Heart left ventricle (tissue), 16 donors: ENCODE results near the gene ANK2. TPM values are rescaled to one million over a fixed set of nuclear protein-coding genes. Genes with fewer than 3 reads are reported as not detected.

Experiments used
- ATAC-seq, 4 donors: fragments of 200-7000 bp; cut with Tn5 transposase; one replicate each; pipeline ENCODE4 v1.9.1; 2020 to 2022; ENCODE audit warnings: moderate library complexity in 4 of 4, mild to moderate bottlenecking in 3 of 4, moderate number of reproducible peaks in 1 of 4
- DNase-seq, 5 donors: peaks; one replicate each; pipeline ENCODE4 v3.0.0-alpha.2; 2020
- H3K27ac ChIP-seq, 12 donors: fragments of 200-600 bp; sonication (generic) in 4 of 12; one replicate each; pipeline versions ENCODE4 v1.5.0 to v1.8.0; 2016 to 2022; ENCODE audit warnings: mild to moderate bottlenecking in 2 of 12
- H3K27me3 ChIP-seq, 9 donors: fragments of 200-600 bp; sonication (generic) in 2 of 9; one replicate each; pipeline versions ENCODE4 v1.5.1 to v1.8.0; 2016 to 2022; ENCODE audit warnings: mild to moderate bottlenecking in 3 of 9
- H3K36me3 ChIP-seq, 9 donors: fragments of 200-600 bp; sonication (generic) in 2 of 9; one replicate each; pipeline versions ENCODE4 v1.5.0 to v1.8.0; 2018 to 2022; ENCODE audit warnings: mild to moderate bottlenecking in 2 of 9
- H3K4me1 ChIP-seq, 12 donors: fragments of 200-600 bp; sonication (generic) in 4 of 12; one replicate each; pipeline versions ENCODE4 v1.5.0 to v1.8.0; 2016 to 2022; ENCODE audit warnings: mild to moderate bottlenecking in 3 of 12
- H3K4me3 ChIP-seq, 12 donors: fragments of 200-600 bp; sonication (generic) in 4 of 12; one replicate each; pipeline versions ENCODE4 v1.5.0 to v1.8.0; 2017 to 2022; ENCODE audit warnings: mild to moderate bottlenecking in 9 of 12, moderate library complexity in 4 of 12
- H3K9me3 ChIP-seq, 12 donors: fragments of 200-600 bp; sonication (generic) in 4 of 12; one replicate each; pipeline versions ENCODE4 v1.5.0 to v1.8.0; 2016 to 2022; ENCODE audit warnings: mild to moderate bottlenecking in 1 of 12
- CTCF ChIP-seq, 12 donors: fragments of 200-600 bp; sonication (generic) in 4 of 12; IDR thresholded peaks; one replicate each; pipeline versions ENCODE4 v1.5.0 to v1.8.0; 2018 to 2022; ENCODE audit warnings: antibody characterized with exemption in 12 of 12, mild to moderate bottlenecking in 5 of 12
- POLR2A ChIP-seq, 2 donors: fragments of 450-650 bp; IDR thresholded peaks; one replicate each; pipeline ENCODE4 v1.6.1; 2017; ENCODE audit warnings: antibody characterized with exemption in 2 of 2, mild to moderate bottlenecking in 2 of 2, moderate library complexity in 2 of 2
- WGBS, 4 donors: extraction: QIAGEN DNeasy Blood & Tissue Kit in 2 of 4; methylation state at CpG; one replicate each; pipeline versions ENCODE4 v1.1.5 to v1.1.7; 2013 to 2018; 5-methylcytosine and 5-hydroxymethylcytosine counted together
- intact Hi-C, 10 donors: fragments of 100-400 bp; cut with DNase I; formaldehyde crosslinking; loops; one replicate each; pipeline versions ENCODE4 v1.11.1 to v1.14.2; 2022
- polyA plus RNA-seq, 2 donors: library from polyadenylated mRNA; stranded (reverse); fragments of 200-250 nt; gene quantifications; one replicate each; pipeline ENCODE4 v1.2.3, GENCODE V29; 2013
- total RNA-seq, 9 donors: library from RNA; depleted of rRNA in 2 of 9; stranded (reverse); fragments of >200 nt in 2 of 9; fragmentation: NEBNext Ultra II Directional in 3 of 9; extraction: Animal tissue kit (Norgen Biotek cat#: 25700) in 3 of 9; gene quantifications; one replicate each; pipeline versions ENCODE4 v1.1.0 to v1.2.4, GENCODE V29; 2016 to 2023
- donor health status: ischemic (EF 13 %, LVEDD 7.1; RV severe dilation, severe dysfunction).
- donor health status: healthy with polysubstance abuse.
- donor health status: DM: no; HTN: yes; CAD: no.
- donor health status: DM: no; HTN: no; CAD: no.
- donor health status: ischemic (EF 25% LVEDD 6.9; RV normal size, moderate dysfunction).
- donor health status: ischemic (EF 25% LVEDD 5.7; RV mildly dilated, moderate dysfunction).
- donor health status: healthy.
- donor health status: DM: yes; HTN: yes; CAD: no.
- donor health status: ischemic (EF 35%, LVEDD 5.7; RV mildly dilated, moderate dysfunction).
- donor health status: nonischemic (EF 11% LVEDD 7.7; RV severe dilation, severe dysfunction).
- donor health status: DM: yes; HTN: yes; CAD: no.
- donor health status: PGD.
- donor health status: ischemic (EF 29% LVEDD 5.4; RV normal size, mild dysfunction).
- donor health status: nonischemic (EF 23%, LVEDD 6.1; RV moderate dilation, normal function).

ANK2 gene
- total and polyA plus RNA-seq, 11 donors: 30.7 to 351 (median 267) TPM

DNA sequence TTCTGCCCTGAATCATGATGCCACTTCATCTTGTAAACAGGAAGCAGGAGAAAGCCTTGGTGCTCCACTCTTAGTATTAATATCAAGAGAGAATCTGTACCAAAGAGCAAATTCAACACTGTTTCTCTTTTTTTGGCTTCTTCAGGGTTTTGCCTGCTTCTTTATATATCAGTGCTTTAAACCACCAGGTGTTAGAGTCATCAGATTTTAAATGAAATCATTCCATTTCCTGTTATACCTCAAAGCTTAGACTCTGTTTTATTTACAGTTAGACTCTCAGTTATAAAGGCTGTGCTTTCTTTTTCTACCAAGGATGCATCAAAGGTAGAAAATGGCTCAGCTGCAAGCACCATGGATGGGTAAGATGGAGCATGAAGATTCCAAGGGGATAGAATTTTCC, 361.2 kb downstream of the ANK2 start:
- Histone ChIP-seq H3K27ac (peak overlapping the region in 1 of 12 donors; percentile 40), H3K36me3 (no peaks in the 10 kb centered on the region), H3K9me3 (no peaks in the 10 kb centered on the region), H3K4me1 (peaks cover 0 to 10% (median 0%) of the 10 kb centered on the region in 12 donors), H3K4me3 (no peak overlapping the region), H3K27me3 (no peaks in the 10 kb centered on the region)
- intact Hi-C loops: no loop called here
- no peak for TF ChIP-seq POLR2A (IDR thresholded peaks at IDR 0.05)
- TF ChIP-seq CTCF (IDR thresholded peaks at IDR 0.05): no peak
- ATAC-seq: no peak
- DNase-seq: no peak

DNA sequence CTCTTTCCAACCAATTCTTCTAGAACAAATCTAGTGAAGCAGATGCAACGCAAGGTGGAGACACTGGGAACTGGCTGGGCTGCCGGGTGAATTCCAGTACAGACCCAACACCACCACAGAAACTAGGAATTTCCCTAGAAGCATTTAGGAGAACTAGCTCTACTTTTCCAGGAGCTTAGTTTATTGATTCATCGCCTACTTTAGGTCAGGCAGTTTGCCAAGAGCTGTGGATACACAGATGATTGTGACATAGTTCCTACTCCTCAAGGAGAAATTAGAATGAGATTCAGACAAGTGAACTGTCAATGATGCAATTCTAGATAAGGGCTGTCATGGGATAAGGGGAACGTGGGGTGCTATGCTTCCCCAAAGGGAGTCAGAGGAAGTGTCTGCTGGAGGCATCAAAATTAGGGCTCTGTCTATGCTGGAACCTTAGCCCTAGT, 362.1 kb downstream of the ANK2 start:
- WGBS, 4 donors: 32 to 61% (median 50%) methylated on average over 4 of the region's 4 CpGs
- intact Hi-C loops: no loop called here
- Histone ChIP-seq H3K36me3 (no peaks in the 10 kb centered on the region), H3K27ac (peak overlapping the region in 1 of 12 donors; percentile 40), H3K27me3 (no peaks in the 10 kb centered on the region), H3K9me3 (peaks cover 0 to 8% (median 0%) of the 10 kb centered on the region in 12 donors), H3K4me1 (peaks cover 0 to 10% (median 0%) of the 10 kb centered on the region in 12 donors), H3K4me3 (no peak overlapping the region)
- ATAC-seq: peak in 3 of 4 donors; percentile 53 to 70 (median 55)
- peak in 3 of 5 donors; percentile 20 to 40 (median 23) for DNase-seq
- TF ChIP-seq CTCF (IDR thresholded peaks at IDR 0.05) (no peak), POLR2A (IDR thresholded peaks at IDR 0.05) (no peak)

DNA sequence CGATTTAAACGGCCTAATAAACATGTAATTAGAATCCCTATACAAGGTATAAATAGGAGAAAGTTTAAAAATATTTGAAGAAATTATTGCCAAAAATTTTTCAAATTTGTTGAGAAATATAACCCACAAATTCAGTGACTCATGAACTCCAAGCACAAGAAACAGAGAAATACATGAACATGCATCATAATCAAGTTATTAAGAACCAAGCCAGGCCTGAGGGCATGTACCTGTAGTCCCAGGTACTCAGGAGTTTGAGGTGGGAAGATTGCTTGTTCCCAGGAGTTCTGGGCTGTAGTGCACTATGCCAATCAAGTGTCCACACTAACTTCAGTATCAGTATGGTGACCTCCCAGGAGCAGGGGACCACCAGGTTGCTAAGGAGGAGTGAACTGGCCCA, 370.2 kb downstream of the ANK2 start:
- no peak overlapping the region for H3K27ac ChIP-seq
- H3K4me3 ChIP-seq: no peak overlapping the region
- WGBS, 4 donors: 90 to 97% (median 94%) methylated on average over 2 of the region's 2 CpGs
- peaks cover 0 to 36% (median 12%) of the 10 kb centered on the region in 12 donors for H3K9me3 ChIP-seq
- H3K4me1 ChIP-seq: no peaks in the 10 kb centered on the region
- intact Hi-C loops: no loop called here
- no peaks in the 10 kb centered on the region for H3K36me3 ChIP-seq
- no peak for TF ChIP-seq CTCF (IDR thresholded peaks at IDR 0.05)
- TF ChIP-seq POLR2A (IDR thresholded peaks at IDR 0.05): no peak
- no peak for DNase-seq
- no peaks in the 10 kb centered on the region for H3K27me3 ChIP-seq
- ATAC-seq: no peak

DNA sequence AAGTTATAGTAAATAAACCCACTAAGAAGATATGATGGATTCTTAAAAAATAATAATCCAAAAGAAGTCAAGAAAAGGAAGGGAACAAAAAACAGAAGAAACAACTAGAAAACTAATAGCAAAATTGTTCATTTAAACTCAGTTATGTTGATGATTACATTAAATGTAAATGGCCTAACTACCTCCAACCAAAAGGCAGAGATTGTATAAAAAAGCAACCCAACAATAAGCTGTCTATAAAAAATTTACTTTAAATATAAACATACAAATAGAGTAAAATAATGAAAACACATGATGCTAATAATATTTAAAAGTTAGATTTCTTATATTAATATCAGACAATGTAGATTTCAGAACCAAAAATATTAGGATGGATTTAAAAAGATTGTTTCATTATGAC, 371.5 kb downstream of the ANK2 start:
- Histone ChIP-seq H3K9me3 (peaks cover 0 to 34% (median 12%) of the 10 kb centered on the region in 12 donors), H3K4me3 (no peak overlapping the region), H3K36me3 (no peaks in the 10 kb centered on the region), H3K27ac (no peak overlapping the region), H3K27me3 (no peaks in the 10 kb centered on the region), H3K4me1 (no peaks in the 10 kb centered on the region)
- TF ChIP-seq POLR2A (IDR thresholded peaks at IDR 0.05) (no peak), CTCF (IDR thresholded peaks at IDR 0.05) (no peak)
- intact Hi-C loops: no loop called here
- ATAC-seq: no peak
- no peak for DNase-seq
